GM12872 (cell line): ENCODE data around the gene NUFIP1.

ENCODE experiments used
- TF ChIP-seq, protein P1 (sequence below): IDR thresholded peaks from 3 replicates; pipeline ENCODE4 v1.5.1; 2011; ENCODE audit warnings: low read depth, mild to moderate bottlenecking, low read length, moderate library complexity; ENCODE audit not compliant: insufficient read depth

NUFIP1 gene

DNA sequence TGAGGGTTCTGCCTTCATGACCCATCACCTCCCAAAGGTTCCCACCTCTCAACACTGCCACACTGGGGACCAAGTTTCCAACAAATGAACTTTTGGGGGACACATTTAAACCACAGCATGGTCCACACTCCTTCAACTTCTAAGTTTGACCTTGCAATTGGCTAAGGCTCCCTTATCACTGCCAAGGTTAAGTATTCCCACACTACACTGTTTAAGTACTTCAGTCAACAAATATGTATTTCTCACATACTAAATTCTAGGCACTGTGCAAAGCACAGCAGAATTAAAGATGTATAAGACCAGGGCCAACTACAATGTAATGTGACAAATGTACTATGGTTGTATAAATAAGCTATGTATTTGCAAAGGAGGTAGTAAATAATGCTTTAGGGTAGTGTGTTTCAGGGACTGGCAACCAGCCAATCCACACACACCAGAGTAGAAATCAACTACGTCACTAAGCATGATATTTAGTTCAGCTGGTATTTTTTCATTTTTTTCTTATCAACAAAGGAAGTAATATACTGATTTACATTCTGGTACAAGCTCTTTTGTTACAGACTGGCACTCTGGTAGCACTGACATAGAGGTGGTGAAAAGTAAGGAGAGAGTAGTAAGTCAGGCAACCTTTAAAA lies 12.2 kb downstream of the NUFIP1 start:
- TF ChIP-seq, protein P1, sequence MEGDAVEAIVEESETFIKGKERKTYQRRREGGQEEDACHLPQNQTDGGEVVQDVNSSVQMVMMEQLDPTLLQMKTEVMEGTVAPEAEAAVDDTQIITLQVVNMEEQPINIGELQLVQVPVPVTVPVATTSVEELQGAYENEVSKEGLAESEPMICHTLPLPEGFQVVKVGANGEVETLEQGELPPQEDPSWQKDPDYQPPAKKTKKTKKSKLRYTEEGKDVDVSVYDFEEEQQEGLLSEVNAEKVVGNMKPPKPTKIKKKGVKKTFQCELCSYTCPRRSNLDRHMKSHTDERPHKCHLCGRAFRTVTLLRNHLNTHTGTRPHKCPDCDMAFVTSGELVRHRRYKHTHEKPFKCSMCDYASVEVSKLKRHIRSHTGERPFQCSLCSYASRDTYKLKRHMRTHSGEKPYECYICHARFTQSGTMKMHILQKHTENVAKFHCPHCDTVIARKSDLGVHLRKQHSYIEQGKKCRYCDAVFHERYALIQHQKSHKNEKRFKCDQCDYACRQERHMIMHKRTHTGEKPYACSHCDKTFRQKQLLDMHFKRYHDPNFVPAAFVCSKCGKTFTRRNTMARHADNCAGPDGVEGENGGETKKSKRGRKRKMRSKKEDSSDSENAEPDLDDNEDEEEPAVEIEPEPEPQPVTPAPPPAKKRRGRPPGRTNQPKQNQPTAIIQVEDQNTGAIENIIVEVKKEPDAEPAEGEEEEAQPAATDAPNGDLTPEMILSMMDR, result no peak

- TF ChIP-seq, protein P1, result no peak
Measured at GRCh38 chr13:44976196-44976595, 13.1 kb downstream of the NUFIP1 start.

DNA sequence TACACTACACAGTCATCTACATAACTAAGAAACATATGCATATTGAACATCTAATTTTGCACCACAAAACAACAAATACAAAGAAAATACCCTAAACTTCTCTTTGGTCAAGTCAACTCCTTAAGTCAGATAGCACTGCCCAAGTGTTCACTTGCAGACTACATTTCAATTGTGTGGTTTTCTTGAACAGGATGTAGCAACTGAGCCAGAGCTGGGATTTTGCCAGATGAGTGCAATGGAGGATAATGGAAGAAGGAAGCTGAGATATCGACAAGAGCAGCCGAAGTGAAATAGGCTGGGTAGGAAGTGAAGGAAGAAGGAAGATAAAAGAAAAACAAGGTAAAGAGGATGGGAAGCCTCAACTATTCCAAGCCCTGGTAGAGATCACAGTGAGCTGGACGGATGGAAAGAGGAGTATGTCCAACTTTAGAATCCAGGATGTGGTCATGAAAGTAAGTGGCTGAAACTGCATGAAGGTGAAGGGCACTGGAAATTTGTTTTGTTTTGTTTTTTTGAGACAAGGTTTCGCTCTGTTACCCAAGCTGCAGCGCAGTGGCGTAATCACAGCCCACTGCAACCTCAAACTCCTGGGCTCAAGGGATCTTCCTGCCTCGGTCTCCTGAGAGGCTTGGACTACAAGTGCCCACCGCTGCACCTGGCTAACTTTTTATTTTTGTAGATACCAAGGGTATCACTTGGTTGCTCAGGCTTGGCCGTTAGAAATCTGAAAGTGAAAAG lies 15.0 kb downstream of the NUFIP1 start:
- TF ChIP-seq, protein P1, result no peak

DNA sequence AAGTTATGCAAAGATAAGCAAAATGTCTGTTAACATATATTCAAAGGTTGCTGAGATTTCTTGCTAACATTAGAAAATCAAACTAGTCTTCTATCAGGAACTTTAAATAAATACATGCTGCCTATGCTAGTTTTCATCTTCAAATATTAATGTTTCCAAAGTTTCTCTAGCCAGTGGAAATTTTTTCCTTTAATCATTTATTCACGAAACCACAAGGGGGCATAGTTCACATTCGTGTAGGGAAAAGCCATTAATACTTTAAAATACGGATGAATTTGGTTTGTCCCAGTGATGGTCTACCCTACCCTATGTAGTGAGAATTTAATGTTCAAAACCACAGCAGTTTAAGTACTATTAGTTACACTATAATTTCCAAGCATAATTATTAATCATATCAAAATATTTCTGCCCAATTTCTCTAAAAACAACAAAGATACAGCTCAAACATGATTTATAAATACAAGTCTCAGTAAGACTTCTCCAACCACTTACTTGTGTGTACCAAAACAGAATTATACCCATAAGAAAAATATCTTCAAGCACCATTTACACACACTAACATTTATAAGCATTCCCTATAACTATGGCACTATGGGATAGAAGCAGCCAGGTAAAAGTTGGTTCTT lies 16.2 kb downstream of the NUFIP1 start:
- TF ChIP-seq, protein P1, result peak; percentile 19; the same call in 1 of the 3 replicates

- TF ChIP-seq, protein P1, result no peak
Measured at GRCh38 chr13:44971656-44972595, 17.3 kb downstream of the NUFIP1 start.

DNA sequence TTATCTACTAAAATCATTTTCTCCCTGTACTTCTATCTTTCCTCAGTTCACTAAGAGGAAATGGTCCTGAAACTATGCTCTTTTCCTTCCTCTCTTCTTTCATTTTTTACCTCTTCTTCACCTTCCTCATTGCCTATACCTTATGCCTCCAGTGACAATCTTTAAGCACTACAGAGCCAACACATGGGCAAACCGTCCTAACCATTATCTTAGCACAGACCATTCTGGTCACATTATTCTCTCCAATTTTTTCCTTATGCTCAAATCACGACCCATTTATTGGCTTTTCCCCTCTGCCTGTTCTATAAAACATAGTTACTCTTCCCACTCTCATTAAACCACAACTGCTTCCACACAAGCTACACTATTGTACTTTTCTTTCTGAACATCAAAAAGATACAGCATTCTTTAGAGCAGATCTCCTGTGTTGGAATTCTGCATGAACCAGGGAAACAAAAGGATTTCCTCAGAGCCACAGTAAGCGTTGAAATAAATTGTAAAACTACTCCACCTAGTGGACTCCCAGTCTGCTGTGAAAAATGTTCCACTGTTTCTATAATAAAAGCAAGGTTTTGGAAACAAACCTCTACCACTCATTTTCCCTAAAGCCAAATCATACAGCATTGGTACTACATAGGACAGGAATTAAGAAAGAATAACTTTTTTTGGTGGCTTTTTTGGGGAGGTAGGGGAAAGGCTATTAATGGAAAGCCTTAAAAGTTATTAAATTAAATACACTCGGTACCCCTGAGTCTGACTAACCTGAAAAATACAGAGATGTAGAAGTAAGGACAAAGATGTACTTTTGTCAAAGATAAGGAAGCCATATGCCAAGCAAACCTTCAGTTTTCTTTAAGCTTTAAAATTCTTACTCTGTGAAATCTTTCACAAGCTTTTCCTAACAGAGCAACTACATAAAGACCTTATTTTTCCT lies 19.5 kb downstream of the NUFIP1 start:
- TF ChIP-seq, protein P1, result peak; percentile 64
